Measurements from ENCODE around the gene IDE.

DNA sequence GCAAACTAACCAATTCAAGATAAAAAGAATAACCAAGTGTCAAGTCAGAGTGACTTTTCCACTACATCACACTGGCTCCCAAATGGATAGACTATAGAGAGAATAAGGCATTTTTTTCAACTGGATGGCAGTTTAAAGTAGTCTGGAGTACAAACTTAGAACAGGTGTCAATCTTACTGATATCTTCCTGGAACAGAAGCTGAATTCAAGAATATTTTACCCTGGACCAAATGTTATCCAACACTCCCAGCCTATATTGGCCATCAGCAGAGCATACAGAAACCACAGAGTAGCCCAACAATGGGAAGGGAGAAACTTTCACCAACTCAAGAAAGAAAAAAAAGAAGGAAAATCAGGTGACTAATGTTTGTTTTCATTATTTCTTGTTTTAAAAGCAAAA is 11.5 kb downstream of the IDE start:
- TF ChIP-seq, protein P1, sequence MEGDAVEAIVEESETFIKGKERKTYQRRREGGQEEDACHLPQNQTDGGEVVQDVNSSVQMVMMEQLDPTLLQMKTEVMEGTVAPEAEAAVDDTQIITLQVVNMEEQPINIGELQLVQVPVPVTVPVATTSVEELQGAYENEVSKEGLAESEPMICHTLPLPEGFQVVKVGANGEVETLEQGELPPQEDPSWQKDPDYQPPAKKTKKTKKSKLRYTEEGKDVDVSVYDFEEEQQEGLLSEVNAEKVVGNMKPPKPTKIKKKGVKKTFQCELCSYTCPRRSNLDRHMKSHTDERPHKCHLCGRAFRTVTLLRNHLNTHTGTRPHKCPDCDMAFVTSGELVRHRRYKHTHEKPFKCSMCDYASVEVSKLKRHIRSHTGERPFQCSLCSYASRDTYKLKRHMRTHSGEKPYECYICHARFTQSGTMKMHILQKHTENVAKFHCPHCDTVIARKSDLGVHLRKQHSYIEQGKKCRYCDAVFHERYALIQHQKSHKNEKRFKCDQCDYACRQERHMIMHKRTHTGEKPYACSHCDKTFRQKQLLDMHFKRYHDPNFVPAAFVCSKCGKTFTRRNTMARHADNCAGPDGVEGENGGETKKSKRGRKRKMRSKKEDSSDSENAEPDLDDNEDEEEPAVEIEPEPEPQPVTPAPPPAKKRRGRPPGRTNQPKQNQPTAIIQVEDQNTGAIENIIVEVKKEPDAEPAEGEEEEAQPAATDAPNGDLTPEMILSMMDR (IDR thresholded peaks at IDR 0.05): no peak
- no peak for TF ChIP-seq POLR2A (IDR thresholded peaks at IDR 0.05)

All from tibial nerve (tissue), 3 donors.